Pancreas (tissue), 10 donors: ENCODE data around the gene SSTR1. TPM values are rescaled to one million over a fixed set of nuclear protein-coding genes. Genes with fewer than 3 reads are reported as not detected.

Source experiments
- ATAC-seq, 4 donors: fragments of 200-7000 bp; cut with Tn5 transposase; one replicate each; pipeline versions ENCODE4 v1.8.0 to v1.9.1; 2020; ENCODE audit warnings: mild to moderate bottlenecking in 4 of 4, moderate library complexity in 4 of 4
- DNase-seq, 6 donors: peaks; one replicate each; pipeline ENCODE4 v3.0.0-alpha.2; 2020
- FAIRE-seq: peaks from 2 replicates; lab custom pipeline; 2012; peaks lifted over from hg19 to GRCh38; lab: Jason Lieb, UNC
- H3K27ac ChIP-seq, 4 donors: fragments of 200-600 bp; sonication (generic); 1 replicate in 3 of 4; 2 replicates in 1 of 4; pipeline versions ENCODE4 v1.5.0 to v1.8.0; 2020
- H3K27me3 ChIP-seq, 4 donors: fragments of 200-600 bp; one replicate each; pipeline ENCODE4 v1.8.0; 2021
- H3K36me3 ChIP-seq, 3 donors: fragments of 200-600 bp; sonication (generic) in 1 of 3; one replicate each; pipeline versions ENCODE4 v1.5.0 to v1.8.0; 2020 to 2021
- H3K4me1 ChIP-seq, 3 donors: fragments of 200-600 bp; one replicate each; pipeline ENCODE4 v1.8.0; 2021
- H3K4me3 ChIP-seq, 4 donors: fragments of 200-600 bp; sonication (generic) in 2 of 4; one replicate each; pipeline versions ENCODE4 v1.5.0 to v1.8.0; 2020 to 2021
- H3K9me3 ChIP-seq, 4 donors: fragments of 200-600 bp; one replicate each; pipeline ENCODE4 v1.8.0; 2021
- CTCF ChIP-seq, 4 donors: fragments of 200-600 bp; sonication (generic) in 3 of 4; IDR thresholded peaks; one replicate each; pipeline versions ENCODE4 v1.5.0 to v1.8.0; 2021; ENCODE audit warnings: antibody characterized with exemption in 4 of 4
- WGBS, 2 donors: extraction: QIAGEN DNeasy Blood & Tissue Kit; methylation state at CpG; one replicate each; pipeline ENCODE4 v1.1.7; 2013; 5-methylcytosine and 5-hydroxymethylcytosine counted together
- intact Hi-C, 3 donors: fragments of 100-400 bp; cut with DNase I; formaldehyde crosslinking; loops; one replicate each; pipeline versions ENCODE4 v1.11.1 to v1.14.2; 2022
- polyA plus RNA-seq, 2 donors: library from polyadenylated mRNA; stranded (reverse); fragments of 200-250 nt; gene quantifications; one replicate each; pipeline ENCODE4 v1.2.3, GENCODE V29; 2013
- total RNA-seq, 6 donors: library from RNA; stranded (reverse); fragmentation: NEBNext Ultra II Directional in 4 of 6; extraction: Animal tissue kit (Norgen Biotek cat#: 25700) in 4 of 6; gene quantifications; one replicate each; pipeline versions ENCODE4 v1.2.1 to v1.2.4, GENCODE V29; 2021 to 2023
- donor health status: healthy with polysubstance abuse.
- donor health status: DM: no; HTN: no; CAD: no; lungs with moderate emphysema.
- donor health status: DM: no; HTN: no; CAD: no.
- donor health status: control.
- donor health status: control.
- donor health status: Bipolar disorder and iron deficiency.
- donor health status: DM: yes; HTN: yes; CAD: no.
- donor health status: DM: no; HTN: no; CAD: no.
- donor health status: DM: no; HTN: no; CAD: no.
- donor health status: DM: yes; HTN: yes; CAD: no.

Gene SSTR1
- total and polyA plus RNA-seq, 8 donors, result 0.95 to 8.1 (median 2.1) TPM

- H3K27me3 ChIP-seq, result no peaks in the 10 kb centered on the region
- DNase-seq, result no peak
- no peak for ATAC-seq
- no peak for TF ChIP-seq CTCF (IDR thresholded peaks at IDR 0.05)
- intact Hi-C loops, result loop anchor here in 1 of 3 donors (10.0 kb wide), 1 partner anchor 295 kb away; no protein-coding TSS in a partner anchor
- no peaks in the 10 kb centered on the region for H3K36me3 ChIP-seq
- H3K4me3 ChIP-seq, result no peak overlapping the region
- H3K9me3 ChIP-seq, result no peaks in the 10 kb centered on the region
- FAIRE-seq, result no peak
- H3K4me1 ChIP-seq, result no peaks in the 10 kb centered on the region
- 79 to 90% methylated on average over 1 of the region's 1 CpG for WGBS, 2 donors
- no peak overlapping the region for H3K27ac ChIP-seq
These were observed 8.0 kb upstream of the SSTR1 start for GRCh38 chr14:38199739-38200138.

- TF ChIP-seq CTCF (IDR thresholded peaks at IDR 0.05), result no peak
These were observed 6.4 kb upstream of the SSTR1 start for GRCh38 chr14:38201137-38201828.

GRCh38 chr14:38202444-38203191, 5.1 kb upstream of the SSTR1 start:
- Histone ChIP-seq H3K4me1 (no peaks in the 10 kb centered on the region), H3K9me3 (no peaks in the 10 kb centered on the region), H3K4me3 (no peak overlapping the region), H3K27ac (no peak overlapping the region), H3K27me3 (no peaks in the 10 kb centered on the region), H3K36me3 (no peaks in the 10 kb centered on the region)
- DNase-seq, result no peak
- ATAC-seq, result no peak
- no peak for FAIRE-seq
- intact Hi-C loops, result no loop called here
- no peak for TF ChIP-seq CTCF (IDR thresholded peaks at IDR 0.05)
- WGBS, 2 donors, result 75 to 82% methylated on average over 5 of the region's 5 CpGs

More at GRCh38 chr14:38201137-38201828, 6.4 kb upstream of the SSTR1 start:
- H3K4me3 ChIP-seq, result no peak overlapping the region
- H3K27ac ChIP-seq, result no peak overlapping the region
- intact Hi-C loops, result no loop called here
- no peaks in the 10 kb centered on the region for H3K4me1 ChIP-seq
- no peaks in the 10 kb centered on the region for H3K9me3 ChIP-seq
- 79 to 83% methylated on average over 5 of the region's 5 CpGs for WGBS, 2 donors
- H3K36me3 ChIP-seq, result no peaks in the 10 kb centered on the region
- H3K27me3 ChIP-seq, result no peaks in the 10 kb centered on the region
- ATAC-seq, result no peak
- no peak for FAIRE-seq
- no peak for DNase-seq

GRCh38 chr14:38203929-38204718, 3.6 kb upstream of the SSTR1 start:
- no peak for ATAC-seq
- intact Hi-C loops, result no loop called here
- Histone ChIP-seq H3K27ac (no peak overlapping the region), H3K36me3 (no peaks in the 10 kb centered on the region), H3K4me3 (no peak overlapping the region), H3K4me1 (no peaks in the 10 kb centered on the region), H3K27me3 (no peaks in the 10 kb centered on the region), H3K9me3 (no peaks in the 10 kb centered on the region)
- no peak for TF ChIP-seq CTCF (IDR thresholded peaks at IDR 0.05)
- WGBS, 2 donors, result 59 to 70% methylated on average over 2 of the region's 2 CpGs
- DNase-seq, result no peak
- FAIRE-seq, result no peak
